HK-2 (cell line): ENCODE results near the gene HSD11B2.

Experiments
- DNase-seq: peaks from one replicate; pipeline ENCODE4 v3.0.0-alpha.2; 2018; ENCODE audit not compliant: unreplicated experiment

HSD11B2 gene

GRCh38 chr16:67474551-67475455 lies 43.9 kb downstream of the HSD11B2 start:
- no peak for DNase-seq

GRCh38 chr16:67477960-67478554 lies 47.1 kb downstream of the HSD11B2 start:
- DNase-seq = no peak

GRCh38 chr16:67480833-67481560 lies 50.1 kb downstream of the HSD11B2 start, which contains the start of gene ATP6V0D1:
Gene ATP6V0D1, minus strand, starts transcription at chr16:67481157. Its CDS starts 71 bp downstream, at chr16:67481086.
- DNase-seq = peak; percentile 99

GRCh38 chr16:67481561-67482232 lies 50.8 kb downstream of the HSD11B2 start:
- DNase-seq = no peak

- DNase-seq = no peak
Measured at GRCh38 chr16:67482233-67482924, 51.5 kb downstream of the HSD11B2 start.

- no peak for DNase-seq
Measured at GRCh38 chr16:67483150-67483549, 52.2 kb downstream of the HSD11B2 start, which contains the start of gene AGRP. Gene AGRP, minus strand, starts transcription at chr16:67483547. Its CDS starts 149 bp downstream, at chr16:67483398.

- no peak for DNase-seq
Measured at GRCh38 chr16:67483731-67484525, 53.0 kb downstream of the HSD11B2 start.

- no peak for DNase-seq
Measured at GRCh38 chr16:67486805-67487204, 55.9 kb downstream of the HSD11B2 start.
